Parathyroid adenoma (tissue), 2 donors: ENCODE data around the gene ZNF318.
"Not testable (repeated sequence)": the region's sequence is repeated elsewhere in the genome, so short reads cannot be mapped to it uniquely, and the experiment has no call there.

Source experiments
- H2AFZ ChIP-seq: fragments of 300-600 bp; sonication (generic); one replicate; pipeline ENCODE4 v1.7.0; 2017; ENCODE audit warnings: antibody characterized with exemption, mild to moderate bottlenecking
- H3K27ac ChIP-seq: fragments of 300-600 bp; sonication (generic); one replicate; pipeline ENCODE4 v1.7.0; 2017
- H3K27me3 ChIP-seq: fragments of 300-600 bp; sonication (generic); one replicate; pipeline ENCODE4 v1.7.0; 2017; ENCODE audit warnings: low read length; ENCODE audit not compliant: control insufficient read depth, insufficient read depth
- H3K36me3 ChIP-seq: fragments of 300-600 bp; sonication (generic); one replicate; pipeline ENCODE4 v1.7.0; 2017; ENCODE audit warnings: low read length; ENCODE audit not compliant: control insufficient read depth, insufficient read depth
- H3K4me1 ChIP-seq: fragments of 300-600 bp; sonication (generic); one replicate; pipeline ENCODE4 v1.7.0; 2017; ENCODE audit warnings: control low read depth
- H3K4me2 ChIP-seq: fragments of 300-600 bp; sonication (generic); one replicate; pipeline ENCODE4 v1.7.0; 2017; ENCODE audit warnings: low read length
- H3K4me3 ChIP-seq: fragments of 300-600 bp; sonication (generic); one replicate; pipeline ENCODE4 v1.7.0; 2017; ENCODE audit warnings: low read depth, low read length
- H3K79me2 ChIP-seq: fragments of 300-600 bp; sonication (generic); one replicate; pipeline ENCODE4 v1.7.0; 2017; ENCODE audit warnings: control low read depth
- H3K9ac ChIP-seq: fragments of 300-600 bp; sonication (generic); one replicate; pipeline ENCODE4 v1.7.0; 2017; ENCODE audit warnings: mild to moderate bottlenecking
- H3K9me3 ChIP-seq: fragments of 300-600 bp; sonication (generic); one replicate; pipeline ENCODE4 v1.7.0; 2017; ENCODE audit warnings: low read length; ENCODE audit not compliant: control insufficient read depth
- TF ChIP-seq, protein P1 (sequence below): fragments of 300-600 bp; sonication (generic); IDR thresholded peaks from one replicate; pipeline ENCODE4 v1.7.0; 2017; ENCODE audit warnings: antibody characterized with exemption, mild to moderate bottlenecking
- donor health status: primary hyperparathyroidism.

The ZNF318 gene

GRCh38 chr6:43304361-43304760 is 65.1 kb downstream of the ZNF318 start:
- TF ChIP-seq, protein P1, sequence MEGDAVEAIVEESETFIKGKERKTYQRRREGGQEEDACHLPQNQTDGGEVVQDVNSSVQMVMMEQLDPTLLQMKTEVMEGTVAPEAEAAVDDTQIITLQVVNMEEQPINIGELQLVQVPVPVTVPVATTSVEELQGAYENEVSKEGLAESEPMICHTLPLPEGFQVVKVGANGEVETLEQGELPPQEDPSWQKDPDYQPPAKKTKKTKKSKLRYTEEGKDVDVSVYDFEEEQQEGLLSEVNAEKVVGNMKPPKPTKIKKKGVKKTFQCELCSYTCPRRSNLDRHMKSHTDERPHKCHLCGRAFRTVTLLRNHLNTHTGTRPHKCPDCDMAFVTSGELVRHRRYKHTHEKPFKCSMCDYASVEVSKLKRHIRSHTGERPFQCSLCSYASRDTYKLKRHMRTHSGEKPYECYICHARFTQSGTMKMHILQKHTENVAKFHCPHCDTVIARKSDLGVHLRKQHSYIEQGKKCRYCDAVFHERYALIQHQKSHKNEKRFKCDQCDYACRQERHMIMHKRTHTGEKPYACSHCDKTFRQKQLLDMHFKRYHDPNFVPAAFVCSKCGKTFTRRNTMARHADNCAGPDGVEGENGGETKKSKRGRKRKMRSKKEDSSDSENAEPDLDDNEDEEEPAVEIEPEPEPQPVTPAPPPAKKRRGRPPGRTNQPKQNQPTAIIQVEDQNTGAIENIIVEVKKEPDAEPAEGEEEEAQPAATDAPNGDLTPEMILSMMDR: no peak
- H3K79me2 ChIP-seq: no peaks in the 10 kb centered on the region
- H3K9ac ChIP-seq: no peak overlapping the region

DNA sequence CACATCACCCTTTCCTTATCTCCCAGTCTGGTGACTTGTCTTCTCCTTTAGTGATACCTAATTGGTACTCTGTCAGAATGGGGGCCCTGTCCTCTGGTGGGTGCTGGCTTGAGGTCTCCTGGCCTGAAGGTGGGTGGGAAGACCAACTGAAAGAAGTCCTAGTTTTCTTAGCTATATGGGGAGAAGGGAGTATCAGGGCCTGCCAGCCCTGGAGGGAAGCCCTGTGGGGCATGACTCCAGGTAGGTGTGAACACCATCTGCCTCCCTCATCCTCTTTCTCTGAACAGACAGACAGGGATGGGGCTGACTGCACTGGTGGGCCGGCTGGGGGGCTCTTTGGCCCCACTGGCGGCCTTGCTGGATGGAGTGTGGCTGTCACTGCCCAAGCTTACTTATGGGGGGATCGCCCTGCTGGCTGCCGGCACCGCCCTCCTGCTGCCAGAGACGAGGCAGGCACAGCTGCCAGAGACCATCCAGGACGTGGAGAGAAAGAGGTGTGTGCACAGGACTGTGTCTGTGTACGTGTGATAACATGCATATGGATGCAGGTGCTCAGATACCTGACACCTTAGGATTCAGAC is 65.6 kb downstream of the ZNF318 start:
- Histone ChIP-seq H3K9me3 (no peaks in the 10 kb centered on the region), H3K27ac (no peak overlapping the region), H2AFZ (no peak overlapping the region), H3K4me3 (no peak overlapping the region), H3K9ac (no peak overlapping the region), H3K27me3 (no peaks in the 10 kb centered on the region), H3K36me3 (no peaks in the 10 kb centered on the region), H3K4me2 (no peak overlapping the region), H3K79me2 (no peaks in the 10 kb centered on the region), H3K4me1 (no peaks in the 10 kb centered on the region)
- TF ChIP-seq, protein P1: no peak

More at GRCh38 chr6:43304361-43304760, 65.1 kb downstream of the ZNF318 start:
- no peaks in the 10 kb centered on the region for H3K27me3 ChIP-seq
- no peaks in the 10 kb centered on the region for H3K9me3 ChIP-seq
- H2AFZ ChIP-seq: no peak overlapping the region
- H3K36me3 ChIP-seq: no peaks in the 10 kb centered on the region
- H3K4me2 ChIP-seq: no peak overlapping the region
- no peaks in the 10 kb centered on the region for H3K4me1 ChIP-seq
- H3K27ac ChIP-seq: no peak overlapping the region
- no peak overlapping the region for H3K4me3 ChIP-seq

DNA sequence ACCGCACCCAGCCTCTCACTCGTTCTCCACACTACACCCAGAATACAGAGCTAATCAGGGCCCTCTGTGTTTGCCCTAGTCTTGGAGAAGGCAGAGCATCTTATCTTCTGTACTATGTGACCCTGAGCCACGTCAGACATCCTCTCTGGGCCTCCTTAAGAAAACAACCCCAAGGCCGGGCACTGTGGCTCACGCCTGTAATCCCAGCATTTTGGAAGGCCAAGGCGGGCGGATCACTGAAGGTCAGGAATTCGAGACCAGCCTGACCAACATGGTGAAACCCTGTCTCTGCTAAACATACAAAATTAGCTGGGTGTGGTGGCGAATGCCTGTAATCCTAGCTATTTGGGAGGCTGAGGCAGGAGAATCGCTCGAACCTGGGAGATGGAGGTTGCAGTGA is 66.4 kb downstream of the ZNF318 start:
- not testable (repeated sequence) for H3K79me2 ChIP-seq, H3K4me2 ChIP-seq, H3K4me1 ChIP-seq, H3K9ac ChIP-seq, H3K4me3 ChIP-seq, H2AFZ ChIP-seq, H3K9me3 ChIP-seq, H3K27me3 ChIP-seq, H3K27ac ChIP-seq, H3K36me3 ChIP-seq

DNA sequence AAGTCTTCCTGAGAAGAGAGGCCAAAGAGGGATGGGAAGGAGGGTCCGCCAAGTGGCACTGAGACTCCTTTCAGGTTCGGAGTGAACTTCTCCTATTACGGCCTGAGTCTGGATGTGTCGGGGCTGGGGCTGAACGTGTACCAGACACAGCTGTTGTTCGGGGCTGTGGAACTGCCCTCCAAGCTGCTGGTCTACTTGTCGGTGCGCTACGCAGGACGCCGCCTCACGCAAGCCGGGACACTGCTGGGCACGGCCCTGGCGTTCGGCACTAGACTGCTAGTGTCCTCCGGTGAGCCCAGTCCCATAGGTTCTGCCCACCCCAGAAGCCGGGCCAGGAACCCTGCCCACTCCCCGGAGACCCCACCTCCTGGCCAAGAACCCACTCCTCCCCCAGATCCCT is 67.3 kb downstream of the ZNF318 start:
- Histone ChIP-seq H3K27me3 (no peaks in the 10 kb centered on the region), H3K9me3 (no peaks in the 10 kb centered on the region), H3K4me2 (no peak overlapping the region), H3K27ac (no peak overlapping the region), H3K36me3 (no peaks in the 10 kb centered on the region), H3K4me1 (no peaks in the 10 kb centered on the region), H3K9ac (no peak overlapping the region), H3K79me2 (no peaks in the 10 kb centered on the region), H2AFZ (no peak overlapping the region), H3K4me3 (no peak overlapping the region)
- TF ChIP-seq, protein P1: no peak

- H3K27me3 ChIP-seq: no peaks in the 10 kb centered on the region
These were observed 68.2 kb downstream of the ZNF318 start for GRCh38 chr6:43301081-43301870.

More at GRCh38 chr6:43301081-43301870, 68.2 kb downstream of the ZNF318 start:
- Histone ChIP-seq H3K4me3 (no peak overlapping the region), H2AFZ (no peak overlapping the region), H3K36me3 (no peaks in the 10 kb centered on the region), H3K79me2 (no peaks in the 10 kb centered on the region), H3K4me2 (no peak overlapping the region), H3K27ac (no peak overlapping the region), H3K4me1 (no peaks in the 10 kb centered on the region), H3K9ac (no peak overlapping the region), H3K9me3 (no peaks in the 10 kb centered on the region)
- TF ChIP-seq, protein P1: no peak
